Fibroblast of lung (primary cell): ENCODE measurements around the gene GCFC2.

Experiments used
- CTCF ChIP-seq, 2 donors: IDR thresholded peaks in 1 of 2; conservative IDR thresholded peaks in 1 of 2; 1 replicate in 1 of 2; 2 replicates in 1 of 2; pipeline ENCODE4 v1.5.1; 2011 to 2012; ENCODE audit warnings: low read length in 2 of 2, control low read depth in 1 of 2, inconsistent platforms in 1 of 2, low read depth in 1 of 2, mild to moderate bottlenecking in 1 of 2
- EZH2 ChIP-seq: IDR thresholded peaks from 2 replicates; pipeline ENCODE4 v1.5.1; 2012; ENCODE audit warnings: low read length, control low read depth, mild to moderate bottlenecking; ENCODE audit errors: missing control alignments

- TF ChIP-seq CTCF (conservative IDR thresholded peaks at IDR 0.05 in 1 of 2, IDR thresholded peaks at IDR 0.05 in 1 of 2; ENCODE audit: low read depth in 1 of 2, low read length in 2 of 2) (no peak), EZH2 (no peak)
Observed at GRCh38 chr2:75710220-75710576, 517 bp downstream of the GCFC2 start.
